AG08395 (cell line): ENCODE data around the gene TMBIM1.
"Not testable (repeated sequence)": the region's sequence is repeated elsewhere in the genome, so short reads cannot be mapped to it uniquely, and the experiment has no call there.

ENCODE experiments used
- DNase-seq: peaks from one replicate; pipeline ENCODE4 v3.0.0; 2012; ENCODE audit warnings: mixed read lengths, low spot score

The TMBIM1 gene

DNA sequence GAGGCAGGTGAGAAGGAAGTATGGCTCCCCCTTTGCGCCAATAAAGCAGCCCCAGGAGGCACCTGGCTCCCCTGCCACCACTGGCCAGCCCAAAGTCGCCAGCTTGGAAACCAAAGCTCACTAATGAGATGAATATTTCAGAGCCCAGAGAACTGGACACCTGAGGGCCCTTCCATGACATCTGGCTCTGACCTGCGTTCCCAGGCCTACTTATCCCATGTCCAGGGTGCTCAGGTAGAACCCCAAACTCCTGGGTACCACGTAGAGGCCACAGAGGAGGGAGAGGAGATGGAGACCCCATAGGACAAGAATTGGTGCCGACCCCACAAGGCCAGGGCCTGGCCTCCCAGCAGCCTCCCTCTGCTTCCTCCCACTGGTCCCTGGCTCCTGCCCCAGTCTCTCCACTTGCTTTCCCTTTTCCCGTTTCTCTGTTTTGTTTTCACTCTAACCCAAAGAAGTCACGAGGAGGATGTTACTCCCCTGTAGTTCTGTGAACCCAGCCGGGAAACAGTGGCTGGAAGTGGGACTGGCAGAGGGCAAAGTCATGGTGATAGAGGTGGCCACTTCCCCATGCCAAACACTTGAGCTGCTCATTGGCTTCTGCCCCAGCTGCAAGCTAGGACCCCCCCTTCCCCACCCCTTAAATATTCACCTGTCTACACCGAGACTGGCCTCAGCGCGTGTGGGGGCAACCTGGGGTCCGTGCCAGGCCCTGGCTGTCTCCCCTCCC is 820 bp downstream of the TMBIM1 start:
- DNase-seq = peak; percentile 29

DNA sequence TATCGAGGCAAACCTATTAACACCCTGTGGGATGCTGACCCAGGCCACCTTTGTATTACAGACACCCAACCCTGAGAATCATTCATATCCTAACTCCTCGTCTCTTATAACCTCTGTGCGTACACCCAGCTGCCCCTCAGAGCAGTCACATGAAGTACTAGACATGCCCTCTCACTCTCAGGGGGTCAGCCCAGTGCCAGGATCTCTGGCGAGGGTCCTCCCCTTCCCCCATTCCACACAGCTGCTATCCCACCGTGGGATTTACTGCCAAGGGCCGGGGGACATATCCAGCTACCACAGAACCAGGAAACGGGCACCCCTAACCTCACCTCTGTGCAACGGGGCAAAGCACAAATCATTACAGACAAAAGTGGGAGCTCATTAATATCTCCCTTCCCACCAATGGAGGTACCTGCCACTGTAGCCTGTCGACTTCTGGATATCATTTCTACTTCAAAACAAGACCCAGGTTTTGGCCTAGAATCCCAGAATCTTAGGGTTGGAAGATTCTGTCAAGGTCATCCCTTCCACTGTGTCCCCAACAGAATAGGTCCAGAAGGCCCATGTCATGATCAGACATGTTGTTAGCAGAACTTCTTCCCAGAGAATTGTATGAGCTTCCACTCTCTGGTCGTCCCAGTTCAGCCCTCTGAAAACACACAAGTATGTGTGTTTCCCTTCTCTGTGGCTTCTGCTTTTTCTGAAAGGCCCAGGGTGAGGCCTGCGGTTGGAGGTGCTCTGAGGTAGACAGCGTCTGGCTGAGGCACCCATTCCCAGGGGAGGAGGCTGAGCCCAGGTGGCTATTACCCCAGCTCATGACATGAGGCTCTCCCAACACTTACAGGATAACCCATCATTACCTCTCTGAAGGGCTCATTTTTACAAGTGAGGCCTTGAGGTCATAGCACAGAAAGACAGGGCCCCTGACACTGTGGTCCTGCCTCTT is 1.7 kb downstream of the TMBIM1 start:
- no peak for DNase-seq

DNA sequence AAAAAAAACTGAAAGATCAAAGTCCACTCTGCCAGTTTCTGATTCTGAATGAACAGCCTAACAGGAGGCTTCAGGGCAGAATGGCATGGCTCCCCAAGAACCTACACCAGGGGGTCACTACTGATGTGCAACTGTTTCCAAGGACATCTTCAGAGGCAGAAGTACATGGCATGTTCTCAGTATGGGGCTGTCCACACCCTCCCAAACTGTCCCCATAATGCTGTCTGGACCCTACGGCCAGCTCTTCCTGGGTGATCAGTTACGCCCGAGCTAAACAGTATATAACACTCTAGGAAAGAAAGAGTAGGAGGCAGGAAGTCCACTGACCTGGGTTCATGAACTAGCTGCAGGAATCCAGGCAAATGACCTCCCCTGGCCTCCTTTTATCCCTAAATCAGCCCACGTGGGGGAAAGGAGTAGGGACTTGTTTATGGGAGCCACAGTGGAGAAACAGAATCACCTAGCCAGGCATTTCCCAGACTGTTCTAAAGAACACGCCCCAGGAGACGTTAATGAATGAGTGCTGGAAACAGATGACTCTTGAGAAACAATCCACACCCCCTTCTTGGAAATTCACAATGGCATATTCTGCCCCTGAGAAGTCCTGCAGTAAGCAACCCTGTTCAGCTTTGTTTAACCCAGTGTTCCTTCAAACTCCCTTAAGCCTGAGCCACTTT is 2.5 kb downstream of the TMBIM1 start:
- DNase-seq = peak; percentile 52

DNA sequence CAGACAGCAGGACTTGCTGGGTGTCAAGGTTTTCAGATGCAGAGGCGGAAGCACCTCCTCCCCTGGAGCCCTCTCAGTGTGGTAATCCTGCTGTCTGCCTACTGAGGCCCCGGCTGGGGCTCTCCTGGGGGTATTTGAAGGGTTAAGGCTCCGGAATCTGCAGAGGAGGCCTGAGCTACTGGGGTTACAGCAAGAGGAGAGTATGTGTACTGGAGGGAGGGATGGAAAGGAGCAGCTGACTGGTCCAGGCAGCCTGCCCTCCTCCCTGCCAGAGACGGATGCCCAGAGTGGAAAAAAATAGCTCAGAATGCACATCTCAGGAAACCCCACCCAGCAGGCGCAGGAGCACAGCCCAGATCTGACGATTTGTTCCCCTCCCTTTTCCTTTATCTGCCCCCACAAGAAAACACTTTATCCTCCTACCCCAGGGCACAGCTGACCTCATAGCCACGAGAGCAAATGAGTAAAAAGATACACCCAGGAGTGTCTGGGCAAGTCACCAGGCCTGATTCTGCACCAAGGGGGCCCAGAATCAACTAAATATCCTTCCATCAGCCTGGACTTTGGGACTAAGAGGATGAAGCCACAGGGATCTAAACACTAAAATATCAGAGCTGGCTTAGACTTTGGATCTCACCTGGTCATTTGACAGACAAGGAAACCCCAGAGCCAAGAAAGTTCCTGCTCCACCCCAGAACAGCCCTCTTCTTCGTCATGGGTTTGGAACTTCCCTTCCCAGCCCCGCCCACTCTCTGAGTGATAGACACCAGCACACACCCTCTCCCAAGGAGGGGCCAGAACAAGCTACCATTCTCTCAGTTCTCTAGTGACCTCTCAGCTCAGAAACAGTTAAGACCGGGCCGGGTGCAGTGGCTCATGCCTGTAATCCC is 5.5 kb downstream of the TMBIM1 start:
- peak; percentile 94 for DNase-seq

DNA sequence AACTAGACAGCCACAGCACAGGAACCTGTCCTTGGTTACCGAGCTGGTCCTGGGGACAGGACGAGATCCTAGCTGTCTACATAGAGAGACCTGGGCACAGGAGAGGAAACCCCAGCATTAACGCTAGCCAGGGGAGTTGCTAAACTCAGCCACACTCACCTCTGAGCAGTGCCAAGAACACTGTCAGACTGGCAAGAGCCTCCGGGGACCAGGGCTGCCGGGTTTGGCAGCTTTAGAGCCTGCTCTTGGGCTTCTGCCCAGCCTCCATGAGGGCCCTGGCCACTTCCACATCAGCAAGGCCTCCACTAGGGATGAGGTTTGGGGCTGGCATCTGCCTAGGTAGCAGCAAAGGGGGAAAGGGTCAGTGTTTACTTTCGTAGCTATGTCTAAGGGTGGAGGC is 6.7 kb downstream of the TMBIM1 start:
- DNase-seq = peak; percentile 68

DNA sequence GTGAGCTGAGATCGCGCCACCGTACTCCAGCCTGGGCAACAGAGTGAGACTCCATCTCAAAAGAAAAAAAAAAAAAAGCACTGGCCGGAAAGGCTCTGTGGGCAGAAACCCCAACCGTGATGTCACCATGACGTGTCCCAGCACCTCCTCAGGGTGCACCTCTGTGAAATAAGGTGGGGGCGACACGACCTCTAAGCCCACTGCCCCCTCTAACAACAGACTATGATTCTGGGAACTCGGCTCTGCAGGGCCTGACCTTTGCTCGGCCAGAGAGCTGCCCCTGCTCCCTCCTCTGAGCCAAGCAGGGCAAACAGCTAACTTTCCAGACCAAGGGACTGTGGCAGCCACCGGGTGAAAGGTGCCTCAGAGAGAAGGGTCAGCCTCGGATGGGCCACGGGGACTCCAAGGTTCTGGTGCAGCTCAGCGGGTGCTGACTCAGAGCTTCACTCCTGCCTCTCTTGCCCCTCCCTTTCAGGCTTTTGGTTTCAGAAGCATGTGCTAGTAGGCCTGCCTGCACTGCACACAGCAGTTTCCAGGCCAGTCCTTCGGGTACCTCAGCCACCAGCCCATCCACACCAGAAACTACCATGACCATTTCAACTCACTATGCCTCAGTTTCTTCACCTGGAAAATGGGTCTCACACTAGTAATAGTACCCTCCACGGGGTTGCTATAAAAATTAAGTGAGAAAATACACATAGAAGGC is 8.0 kb downstream of the TMBIM1 start:
- DNase-seq = peak; percentile 75

DNA sequence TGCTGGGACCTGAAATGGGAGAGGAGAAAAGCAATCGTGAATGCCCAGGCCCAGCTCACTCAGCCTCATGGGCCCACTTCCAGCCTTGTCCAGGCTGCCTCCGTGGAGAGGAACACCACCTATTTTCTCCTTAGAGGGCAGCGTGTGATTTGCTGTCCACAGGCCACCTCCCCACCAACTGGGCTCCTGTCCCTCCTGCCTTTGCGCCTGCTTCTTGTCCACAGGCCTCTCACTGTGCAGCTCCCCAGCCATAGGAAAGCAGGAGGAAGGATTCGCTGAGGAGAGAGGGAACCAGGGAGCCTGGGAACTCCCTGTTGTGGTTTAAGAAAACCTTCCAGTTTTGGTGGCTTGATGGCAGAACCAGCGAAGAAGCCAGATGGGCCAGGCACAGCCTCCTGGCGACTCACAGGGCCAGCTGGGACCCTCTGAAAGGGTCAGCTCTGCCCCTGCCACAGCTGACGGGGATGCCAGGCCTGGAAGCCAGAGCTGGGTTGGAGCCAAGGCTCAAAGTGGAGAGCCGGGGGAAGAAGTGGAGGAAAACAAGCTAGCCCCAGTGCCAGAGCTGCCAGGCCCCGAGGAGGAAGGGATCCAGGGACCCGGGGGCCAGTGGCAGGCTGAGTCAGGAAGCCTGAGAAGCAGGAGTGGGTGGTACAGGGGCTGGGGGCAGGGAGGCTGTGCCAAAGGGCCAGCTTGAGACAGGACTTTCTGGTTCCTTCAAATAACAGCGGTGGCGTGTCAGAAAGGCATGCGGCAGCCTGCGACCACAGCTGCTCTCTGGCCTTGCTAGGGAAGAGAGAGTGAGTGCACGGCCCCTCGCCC is 9.9 kb downstream of the TMBIM1 start:
- peak; percentile 56 for DNase-seq

DNA sequence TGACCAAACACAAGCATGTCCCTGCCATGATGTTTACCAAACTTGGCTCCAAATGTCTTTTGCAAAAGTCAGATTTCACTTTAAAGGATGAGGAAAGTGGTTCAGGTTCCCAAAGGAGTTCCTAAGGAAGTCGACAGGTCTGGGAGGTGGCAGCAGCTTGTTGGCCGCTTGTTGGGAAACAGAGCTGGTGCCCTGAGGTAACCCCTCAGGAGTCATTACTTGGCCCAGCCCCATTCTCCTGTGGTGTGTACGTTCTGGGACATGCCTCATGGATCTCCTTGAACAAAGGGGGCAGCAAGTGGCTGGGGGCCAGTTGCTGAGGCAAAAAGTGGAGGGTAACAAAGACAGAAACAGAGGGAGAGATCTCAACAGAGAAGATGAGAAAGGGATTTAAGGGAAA is 10.9 kb downstream of the TMBIM1 start:
- DNase-seq = no peak

DNA sequence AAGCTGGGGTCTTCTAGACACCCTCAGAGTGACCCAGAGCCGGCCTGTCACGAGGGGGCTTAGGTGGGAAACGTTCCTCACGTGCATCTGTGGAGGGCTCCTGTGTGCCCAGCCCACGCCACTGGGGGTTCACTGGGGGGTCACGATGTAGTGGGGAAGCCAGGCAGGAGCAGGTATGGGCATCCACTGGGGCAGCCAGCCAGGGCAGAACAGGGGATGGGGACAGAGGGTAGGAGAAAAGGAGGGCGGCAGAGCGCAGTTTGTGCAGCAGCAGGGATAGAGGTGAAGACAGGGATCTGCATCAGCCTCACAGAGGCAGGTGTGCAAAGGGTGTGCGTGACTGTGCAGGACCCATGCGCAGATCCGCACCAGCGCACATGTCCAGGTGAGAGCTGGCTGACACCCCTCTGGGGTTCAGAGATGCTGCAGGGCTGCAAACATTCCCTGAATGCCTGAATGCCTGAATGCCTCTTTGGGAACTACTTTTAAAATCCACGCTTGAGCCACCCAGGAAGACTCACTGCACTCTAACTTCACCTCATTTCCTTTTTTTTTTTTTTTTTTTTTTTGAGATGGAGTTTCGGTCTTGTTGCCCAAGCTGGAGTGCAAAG is 11.9 kb downstream of the TMBIM1 start:
- no peak for DNase-seq

DNA sequence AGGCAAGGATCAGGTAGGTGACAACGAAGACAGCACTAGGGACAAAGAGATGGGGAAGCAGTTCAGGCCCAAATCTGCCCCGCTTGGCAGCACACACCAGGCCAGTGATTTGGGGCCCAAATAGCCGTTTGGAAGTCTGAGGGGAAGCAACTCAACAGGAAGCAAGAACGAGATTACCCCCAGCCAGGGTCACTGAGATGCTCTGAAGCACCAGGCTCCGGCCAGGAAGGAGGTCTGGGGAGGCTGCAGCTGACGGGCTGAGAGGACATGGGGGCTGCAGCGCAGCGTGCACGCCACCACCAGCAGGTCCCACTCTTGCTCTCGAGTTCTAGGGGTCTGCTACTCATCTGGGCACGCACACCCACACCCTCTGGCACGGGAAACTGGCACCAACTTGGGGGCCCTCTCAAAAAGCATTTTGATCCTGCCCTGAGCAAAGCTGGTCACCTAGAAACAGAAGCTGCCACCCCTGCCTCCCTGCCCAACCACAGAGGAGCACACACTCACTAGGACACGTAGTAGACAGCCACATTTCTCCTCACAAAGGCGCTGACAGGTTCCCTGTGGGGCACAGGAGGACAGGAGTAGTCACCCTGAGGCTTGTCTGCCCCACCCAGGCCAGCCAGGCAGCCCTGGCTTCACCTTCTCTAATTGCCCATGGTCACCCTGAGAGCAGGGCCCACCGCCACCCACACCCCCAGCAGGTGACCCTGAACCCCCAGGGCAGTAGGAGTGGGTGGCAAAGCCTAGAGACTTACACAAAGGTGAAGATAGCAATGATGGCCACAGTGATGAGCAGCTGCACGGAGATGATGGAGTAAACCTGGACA is 13.6 kb downstream of the TMBIM1 start:
- no peak for DNase-seq

DNA sequence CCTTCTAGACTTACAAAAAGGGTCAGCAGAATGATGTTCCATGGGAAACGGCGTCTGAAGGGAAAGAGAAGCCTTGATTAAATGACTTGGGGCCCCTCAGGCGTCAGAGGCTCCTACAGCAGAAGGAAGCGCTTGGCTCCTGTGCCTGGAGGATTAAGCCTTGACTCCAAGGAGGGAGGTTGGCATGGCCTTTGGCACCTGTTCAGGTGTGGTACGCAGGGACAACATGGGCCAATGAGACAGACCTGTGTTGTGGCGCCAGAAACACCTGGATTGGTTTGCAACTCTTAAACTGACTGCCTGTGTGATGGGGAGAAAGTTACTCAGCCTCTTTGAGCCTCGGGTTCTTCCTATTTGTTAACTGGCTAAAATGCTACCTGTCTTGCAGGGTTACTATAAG is 14.4 kb downstream of the TMBIM1 start:
- DNase-seq = no peak

DNA sequence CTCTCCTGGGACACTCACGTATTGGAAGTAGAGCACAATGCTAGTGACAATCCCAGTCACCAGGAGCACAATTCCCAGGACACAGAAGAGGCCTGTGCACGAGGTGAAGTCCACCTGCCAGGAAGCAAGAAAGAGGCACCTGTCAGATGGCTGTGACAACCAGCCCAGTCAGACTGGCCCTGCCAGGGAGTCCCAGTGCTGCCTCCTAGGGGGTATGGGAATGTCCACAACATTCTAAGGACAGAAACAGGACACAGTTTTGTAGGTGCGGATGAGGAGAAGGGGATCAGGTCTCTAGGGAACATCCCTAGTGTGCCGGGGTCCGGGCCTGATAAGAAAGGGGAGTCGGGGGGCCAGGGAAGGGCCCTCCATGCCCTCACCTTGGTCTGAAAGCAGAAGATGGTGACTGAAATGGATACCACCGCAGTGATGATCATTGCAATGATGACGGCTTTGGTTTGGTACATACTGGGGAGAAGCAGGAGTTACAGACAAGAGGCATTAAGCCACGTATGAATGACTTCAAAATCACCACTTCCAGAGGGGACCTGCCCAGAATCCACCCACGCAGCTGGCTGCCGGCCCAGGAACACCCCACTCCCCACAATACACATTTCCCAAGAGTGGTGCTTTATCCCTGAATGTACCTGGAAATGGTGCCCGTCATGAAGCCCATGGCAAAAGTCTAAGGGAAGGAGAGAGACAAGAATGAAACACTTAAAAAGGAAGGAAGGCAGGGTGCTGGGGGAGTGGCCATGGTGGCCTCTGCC is 15.1 kb downstream of the TMBIM1 start:
- DNase-seq = no peak

DNA sequence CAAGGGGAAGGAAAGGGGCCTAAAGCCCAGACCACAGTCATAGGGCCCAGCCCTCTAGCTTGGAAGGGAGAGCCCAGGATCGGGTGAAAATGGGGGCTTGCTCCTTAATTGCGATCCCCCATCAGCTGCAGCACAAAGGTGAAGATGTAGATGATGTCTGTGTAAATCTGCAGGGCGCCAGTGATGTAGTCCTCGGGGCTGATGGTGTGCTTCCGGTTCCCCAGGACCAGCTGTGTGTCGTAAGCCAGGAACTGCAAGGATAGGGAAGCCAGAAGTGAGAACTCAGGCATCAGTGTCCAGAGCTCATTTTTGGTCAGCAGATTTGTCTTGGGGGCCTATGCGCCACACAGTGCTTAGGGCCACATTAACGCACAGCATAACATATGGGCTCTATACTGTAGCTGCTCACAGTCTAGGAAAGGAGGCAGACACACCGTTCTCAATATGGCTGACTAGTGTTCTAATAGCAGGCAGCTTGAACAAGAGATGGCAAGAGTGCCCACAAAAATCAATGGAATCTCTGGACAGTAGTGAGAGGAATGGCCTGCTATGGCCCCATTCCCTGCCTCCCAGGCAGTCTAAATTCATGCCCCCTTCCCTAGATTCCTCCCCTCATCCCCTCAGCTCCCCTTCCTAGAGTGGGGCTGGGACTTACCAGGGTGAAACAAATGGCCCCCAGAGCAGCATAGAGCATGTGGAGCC is 16.8 kb downstream of the TMBIM1 start:
- no peak for DNase-seq

DNA sequence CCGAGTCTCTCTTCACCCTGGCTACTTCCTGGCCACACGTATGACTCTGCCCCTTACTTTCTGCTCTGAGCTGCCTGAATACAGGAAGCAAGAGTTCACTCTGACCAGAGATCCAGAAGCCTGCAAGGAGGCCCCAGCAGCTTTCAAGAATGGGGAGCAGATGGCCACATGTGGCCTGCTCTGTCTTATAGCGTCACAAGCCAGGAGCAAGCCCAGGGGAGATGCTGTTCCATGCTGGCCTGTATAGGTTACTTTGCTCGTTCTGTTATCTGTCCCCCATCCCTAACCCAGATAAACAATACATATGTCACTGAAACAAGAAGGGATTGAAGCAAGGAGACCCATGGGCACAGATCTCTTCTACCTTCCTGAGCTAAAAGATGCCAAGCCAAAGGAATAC is 17.7 kb downstream of the TMBIM1 start:
- DNase-seq = no peak

DNA sequence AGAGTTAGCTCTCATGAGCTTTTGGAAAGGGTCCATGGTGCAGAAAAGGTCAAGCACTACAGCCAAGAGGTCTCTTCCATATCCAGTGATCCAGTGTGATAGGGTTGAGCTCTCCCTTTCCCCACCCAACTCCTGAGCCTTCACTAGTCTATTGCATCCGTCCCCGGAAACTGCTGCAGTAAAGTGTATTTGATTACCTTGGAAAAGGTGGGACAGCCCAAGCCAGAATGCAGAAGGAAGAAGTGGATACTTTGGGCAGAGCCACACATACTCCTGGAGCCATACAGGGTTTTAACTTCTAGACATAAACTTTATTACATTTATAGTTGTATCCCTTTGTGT is 18.4 kb downstream of the TMBIM1 start:
- DNase-seq = no peak

DNA sequence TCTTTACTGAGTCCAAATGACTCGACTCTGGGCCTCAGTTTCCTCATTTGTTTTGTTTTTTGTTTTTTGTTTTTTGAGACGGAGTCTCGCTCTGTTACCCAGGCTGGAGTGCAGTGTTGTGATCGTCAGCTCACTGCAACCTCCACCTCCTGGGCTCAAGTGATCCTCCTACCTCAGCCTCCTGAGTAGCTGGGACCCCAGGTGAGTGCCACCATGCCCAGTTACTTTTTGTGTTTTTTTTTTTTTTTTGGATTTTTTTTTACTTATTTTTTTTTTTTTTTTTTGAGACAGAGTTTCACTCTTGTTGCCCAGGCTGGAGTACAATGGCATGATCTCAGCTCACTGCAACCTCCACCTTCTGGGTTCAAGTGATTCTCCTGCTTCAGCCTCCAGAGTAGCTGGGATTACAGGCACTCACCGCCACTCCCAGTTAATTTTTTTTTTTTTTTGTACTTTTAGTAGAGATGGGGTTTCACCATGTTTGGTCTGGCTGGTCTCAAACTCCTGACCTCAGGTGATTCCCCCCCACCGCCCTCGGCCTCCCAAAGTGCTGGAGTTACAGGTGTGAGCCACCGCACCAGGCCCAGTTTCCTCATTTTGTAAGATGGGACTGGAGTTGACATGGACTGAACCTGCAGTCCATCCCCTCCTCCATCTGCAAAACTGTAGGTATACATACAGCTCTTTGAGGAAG is 18.9 kb downstream of the TMBIM1 start:
- DNase-seq = not testable (repeated sequence)
